IMR-90 (cell line): ENCODE results near the gene SPDYE4. TPM values are rescaled to one million over a fixed set of nuclear protein-coding genes. Genes with fewer than 3 reads are reported as not detected.

Source experiments
- ATAC-seq: fragments of 200-7000 bp; cut with Tn5 transposase; 2 replicates; pipeline ENCODE4 v1.9.1; 2020; ENCODE audit warnings: low read depth, mild to moderate bottlenecking, moderate library complexity
- BruUV-seq: library from RNA; stranded (reverse); fragments of 400-500 nt; replicated peaks from 2 replicates; lab custom pipeline; 2021; lab: Mats Ljungman, UMichigan
- CTCF ChIA-PET: fragments of 300-600 bp; formaldehyde crosslinking; extraction: SDS; loops from one replicate; lab custom pipeline; 2021; ENCODE audit warnings: antibody characterized with exemption; lab: Yijun Ruan, JAX
- POLR2A ChIA-PET: fragments of 300-600 bp; sonication (Branson Sonifier 250); formaldehyde crosslinking; loops from one replicate; lab custom pipeline; 2022; ENCODE audit warnings: antibody characterized with exemption; ENCODE audit not compliant: unreplicated experiment; lab: Charles Lee
- DNase-seq: peaks from one replicate; pipeline ENCODE4 v3.0.0; 2013
- H2AFZ ChIP-seq: replicated peaks from 2 replicates; pipeline ENCODE3; 2013; ENCODE audit warnings: low read length, mild to moderate bottlenecking; ENCODE audit not compliant: poor library complexity
- H2AK5ac ChIP-seq: 2 replicates; pipeline ENCODE4 v1.6.1; 2013; ENCODE audit warnings: low read depth, low read length, inconsistent platforms
- H2AK9ac ChIP-seq: replicated peaks from 2 replicates; pipeline ENCODE3; 2013; ENCODE audit warnings: mild to moderate bottlenecking, low read depth, low read length, moderate library complexity; ENCODE audit not compliant: poor library complexity
- H2BK120ac ChIP-seq: 2 replicates; pipeline ENCODE4 v1.6.1; 2013; ENCODE audit warnings: low read depth, low read length, inconsistent platforms
- H2BK15ac ChIP-seq: 3 replicates; pipeline ENCODE4 v1.6.1; 2013; ENCODE audit warnings: low read depth, low read length, inconsistent platforms
- H2BK20ac ChIP-seq: 2 replicates; pipeline ENCODE4 v1.6.1; 2013; ENCODE audit warnings: low read depth, mild to moderate bottlenecking, inconsistent platforms, low read length, moderate library complexity
- H2BK5ac ChIP-seq: 2 replicates; pipeline ENCODE4 v1.6.1; 2013; ENCODE audit warnings: mild to moderate bottlenecking, low read depth, low read length, inconsistent platforms; ENCODE audit not compliant: poor library complexity, severe bottlenecking
- H3K14ac ChIP-seq: replicated peaks from 2 replicates; pipeline ENCODE4 v1.6.1; 2013; ENCODE audit warnings: low read depth, low read length, inconsistent platforms
- H3K18ac ChIP-seq: 2 replicates; pipeline ENCODE4 v1.6.1; 2013; ENCODE audit warnings: low read depth, low read length, control low read depth
- H3K23ac ChIP-seq: 2 replicates; pipeline ENCODE4 v1.6.1; 2013; ENCODE audit warnings: low read depth, low read length, inconsistent platforms
- H3K27ac ChIP-seq: 2 replicates; pipeline ENCODE4 v1.5.1; 2013; ENCODE audit warnings: mild to moderate bottlenecking, control low read depth, low read length; ENCODE audit not compliant: insufficient read depth
- H3K27me3 ChIP-seq: 2 replicates; pipeline ENCODE4 v1.6.1; 2013; ENCODE audit warnings: low read length; ENCODE audit not compliant: control insufficient read depth, insufficient read depth
- H3K36me3 ChIP-seq: 2 replicates; pipeline ENCODE4 v1.6.1; 2013; ENCODE audit warnings: low read length, mixed read lengths; ENCODE audit not compliant: control insufficient read depth, insufficient read depth
- H3K4ac ChIP-seq: 2 replicates; pipeline ENCODE4 v1.6.1; 2013; ENCODE audit warnings: low read depth, low read length, inconsistent platforms
- H3K4me1 ChIP-seq: 2 replicates; pipeline ENCODE4 v1.6.1; 2013; ENCODE audit warnings: low read length, mixed read lengths; ENCODE audit not compliant: control insufficient read depth, insufficient read depth
- H3K4me2 ChIP-seq: 2 replicates; pipeline ENCODE4 v1.6.1; 2013; ENCODE audit warnings: low read depth, mild to moderate bottlenecking, control low read depth, low read length, moderate library complexity
- H3K4me3 ChIP-seq: 2 replicates; pipeline ENCODE4 v1.5.1; 2013; ENCODE audit warnings: low read depth, mild to moderate bottlenecking, control low read depth, low read length, moderate library complexity; ENCODE audit not compliant: insufficient read depth
- H3K56ac ChIP-seq: 2 replicates; pipeline ENCODE4 v1.6.1; 2013; ENCODE audit warnings: low read length, inconsistent platforms; ENCODE audit not compliant: insufficient read depth; ENCODE audit errors: extremely low read depth
- H3K79me1 ChIP-seq, 2 experiments: 2 replicates each; pipeline ENCODE4 v1.6.1; 2013; ENCODE audit warnings: low read length in 2 of 2, inconsistent platforms in 1 of 2, low read depth in 1 of 2
- H3K9ac ChIP-seq: 2 replicates; pipeline ENCODE4 v1.6.1; 2013; ENCODE audit warnings: low read depth, low read length, control low read depth
- H3K9me1 ChIP-seq: 2 replicates; pipeline ENCODE4 v1.6.1; 2013; ENCODE audit warnings: low read length, inconsistent platforms; ENCODE audit not compliant: insufficient read depth
- H3K9me3 ChIP-seq: 2 replicates; pipeline ENCODE4 v1.6.1; 2013; ENCODE audit warnings: low read length; ENCODE audit not compliant: control insufficient read depth, insufficient read depth
- H4K20me1 ChIP-seq: 2 replicates; pipeline ENCODE4 v1.6.1; 2013; ENCODE audit warnings: low read length, inconsistent platforms; ENCODE audit not compliant: insufficient read depth
- H4K5ac ChIP-seq: 2 replicates; pipeline ENCODE4 v1.6.1; 2013; ENCODE audit warnings: mild to moderate bottlenecking, low read depth, low read length, control low read depth
- H4K8ac ChIP-seq, 2 experiments: 2 replicates each; pipeline ENCODE4 v1.6.1; 2013; ENCODE audit warnings: low read depth in 2 of 2, low read length in 2 of 2, control low read depth in 1 of 2, inconsistent platforms in 1 of 2
- H4K91ac ChIP-seq: 2 replicates; pipeline ENCODE4 v1.6.1; 2013; ENCODE audit warnings: low read depth, low read length, inconsistent platforms; ENCODE audit not compliant: insufficient read depth
- MAZ ChIP-seq: IDR thresholded peaks from 2 replicates; pipeline ENCODE4 v1.6.1; 2012; ENCODE audit warnings: low read depth, mild to moderate bottlenecking, low read length, improper control_type of control experiment, moderate library complexity, borderline replicate concordance
- RFX5 ChIP-seq: IDR thresholded peaks from 2 replicates; pipeline ENCODE4 v1.8.0; 2012; ENCODE audit warnings: low read depth, mild to moderate bottlenecking, low read length, moderate library complexity
- WGBS, 2 experiments: methylation state at CpG; one replicate each; pipeline versions ENCODE4 v1.1.5 to v1.1.7; 2013; ENCODE audit warnings: missing lambda C conversion rate in 2 of 2; ENCODE audit not compliant: insufficient read length in 1 of 2; ENCODE audit errors: extremely low coverage in 2 of 2; 5-methylcytosine and 5-hydroxymethylcytosine counted together
- dilution Hi-C: fragments of 300-500 bp; cut with HindIII; formaldehyde crosslinking; loops from one replicate; pipeline ENCODE4 v1.14.3; 2018; ENCODE audit warnings: low sequenced_read_pairs; ENCODE audit not compliant: unreplicated experiment
- in situ Hi-C: fragments of 300-500 bp; cut with MboI; formaldehyde crosslinking; loops from 3 replicates; pipeline ENCODE4 v1.14.3; 2019; ENCODE audit warnings: low sequenced_read_pairs, inconsistent platforms, mixed read lengths
- intact Hi-C: fragments of 100-400 bp; cut with micrococcal nuclease; formaldehyde crosslinking; loops from 2 replicates; pipeline ENCODE4 v1.10.0; 2022
- polyA plus RNA-seq, 3 experiments: library from polyadenylated mRNA; depleted of rRNA; stranded (reverse); fragments of >200 nt; gene quantifications; 2 replicates each; pipeline ENCODE4 v1.2.3, GENCODE V29; 2012; ENCODE audit warnings: low replicate concordance in 1 of 3
- total RNA-seq: library from RNA; depleted of rRNA; stranded (reverse); fragments of >200 nt; gene quantifications from 2 replicates; pipeline ENCODE4 v1.2.3, GENCODE V29; 2012
- TF ChIP-seq, protein P1 (sequence below): fragments of 150-350 bp; IDR thresholded peaks from 2 replicates; pipeline ENCODE4 v1.6.1; 2016; ENCODE audit warnings: low read depth, mild to moderate bottlenecking, low read length, moderate library complexity, borderline replicate concordance
- TF ChIP-seq, protein P2 (sequence below): fragments of 150-350 bp; IDR thresholded peaks from 2 replicates; pipeline ENCODE4 v1.6.1; 2017; ENCODE audit warnings: mild to moderate bottlenecking, antibody characterized with exemption, low read length, low read depth

The SPDYE4 gene
- total and polyA plus RNA-seq, 2 of the 4 experiments (the other 2 are of a cell fraction): not detected

DNA sequence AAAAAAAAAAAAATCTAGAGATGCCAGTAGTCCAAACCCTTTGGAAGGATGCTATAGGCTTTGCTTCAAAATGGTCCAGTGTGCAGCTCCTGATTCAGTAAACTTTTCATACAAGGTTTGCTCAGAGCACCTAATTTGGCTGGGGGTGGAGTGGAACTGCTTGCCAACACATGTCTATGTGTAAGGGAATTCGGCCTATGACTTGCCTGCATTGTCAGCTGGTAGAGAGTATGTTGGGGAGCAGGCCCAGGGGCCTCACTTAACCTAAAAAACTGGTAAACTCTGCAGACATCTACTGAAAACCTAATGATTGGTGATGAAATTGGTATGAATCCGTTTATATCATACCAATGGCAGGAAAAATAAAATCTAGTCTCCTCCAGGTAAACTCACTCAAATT is 42.3 kb upstream of the SPDYE4 start:
- no peak overlapping the region for H2AK5ac ChIP-seq
- H3K9ac ChIP-seq: no peak overlapping the region
- no TSS peak for BruUV-seq
- H2AFZ ChIP-seq: no peak overlapping the region
- H3K4me2 ChIP-seq: no peak overlapping the region
- ATAC-seq: no peak
- H2AK9ac ChIP-seq: no peak overlapping the region
- H3K14ac ChIP-seq: no peak overlapping the region
- in situ Hi-C loops: no loop called here
- H3K27ac ChIP-seq: no peak overlapping the region
- H3K56ac ChIP-seq: no peak overlapping the region
- TF ChIP-seq, protein P1, sequence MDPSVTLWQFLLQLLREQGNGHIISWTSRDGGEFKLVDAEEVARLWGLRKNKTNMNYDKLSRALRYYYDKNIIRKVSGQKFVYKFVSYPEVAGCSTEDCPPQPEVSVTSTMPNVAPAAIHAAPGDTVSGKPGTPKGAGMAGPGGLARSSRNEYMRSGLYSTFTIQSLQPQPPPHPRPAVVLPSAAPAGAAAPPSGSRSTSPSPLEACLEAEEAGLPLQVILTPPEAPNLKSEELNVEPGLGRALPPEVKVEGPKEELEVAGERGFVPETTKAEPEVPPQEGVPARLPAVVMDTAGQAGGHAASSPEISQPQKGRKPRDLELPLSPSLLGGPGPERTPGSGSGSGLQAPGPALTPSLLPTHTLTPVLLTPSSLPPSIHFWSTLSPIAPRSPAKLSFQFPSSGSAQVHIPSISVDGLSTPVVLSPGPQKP: no peak
- TF ChIP-seq RFX5 (no peak), MAZ (no peak)
- TF ChIP-seq, protein P2, sequence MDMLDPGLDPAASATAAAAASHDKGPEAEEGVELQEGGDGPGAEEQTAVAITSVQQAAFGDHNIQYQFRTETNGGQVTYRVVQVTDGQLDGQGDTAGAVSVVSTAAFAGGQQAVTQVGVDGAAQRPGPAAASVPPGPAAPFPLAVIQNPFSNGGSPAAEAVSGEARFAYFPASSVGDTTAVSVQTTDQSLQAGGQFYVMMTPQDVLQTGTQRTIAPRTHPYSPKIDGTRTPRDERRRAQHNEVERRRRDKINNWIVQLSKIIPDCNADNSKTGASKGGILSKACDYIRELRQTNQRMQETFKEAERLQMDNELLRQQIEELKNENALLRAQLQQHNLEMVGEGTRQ: no peak
- no peak overlapping the region for H2BK120ac ChIP-seq
- no CpG with 5 or more reads among the region's 2 CpGs for WGBS, 2 experiments
- H3K9me3 ChIP-seq: no peaks in the 10 kb centered on the region
- H4K8ac ChIP-seq: no peak overlapping the region
- no peak overlapping the region for H3K4me3 ChIP-seq
- no peaks in the 10 kb centered on the region for H3K9me1 ChIP-seq
- H3K4ac ChIP-seq: no peak overlapping the region
- H3K36me3 ChIP-seq: no peaks in the 10 kb centered on the region
- ChIA-PET CTCF (no interaction called here), POLR2A (no interaction called here)
- H2BK20ac ChIP-seq: no peak overlapping the region
- no peaks in the 10 kb centered on the region for H3K4me1 ChIP-seq
- dilution Hi-C loops: no loop called here
- no peak for DNase-seq
- no peak overlapping the region for H4K5ac ChIP-seq
- H4K91ac ChIP-seq: no peak overlapping the region
- H4K20me1 ChIP-seq: no peaks in the 10 kb centered on the region
- no peak overlapping the region for H3K18ac ChIP-seq
- no peak overlapping the region for H2BK15ac ChIP-seq
- H3K27me3 ChIP-seq: peaks cover 18% of the 10 kb centered on the region; the same call in 1 of the 2 replicates
- no peak overlapping the region for H2BK5ac ChIP-seq
- intact Hi-C loops: no loop called here
- no peak overlapping the region for H3K23ac ChIP-seq
- no peaks in the 10 kb centered on the region for H3K79me1 ChIP-seq
